Stimulated activated naive CD4-positive, alpha-beta T cell treated with Interleukin-2 at 50 U/mL for 16 hours (primary cell): ENCODE data around the gene RNASE12.
A peak's percentile ranks its signal among the peaks of the same experiment; 100 is the strongest.
"Not testable (repeated sequence)": the region's sequence is repeated elsewhere in the genome, so short reads cannot be mapped to it uniquely, and the experiment has no call there.

Source experiments
- DNase-seq: peaks from one replicate; lab custom pipeline; 2025; lab: John Stamatoyannopoulos, UW

The RNASE12 gene

DNA sequence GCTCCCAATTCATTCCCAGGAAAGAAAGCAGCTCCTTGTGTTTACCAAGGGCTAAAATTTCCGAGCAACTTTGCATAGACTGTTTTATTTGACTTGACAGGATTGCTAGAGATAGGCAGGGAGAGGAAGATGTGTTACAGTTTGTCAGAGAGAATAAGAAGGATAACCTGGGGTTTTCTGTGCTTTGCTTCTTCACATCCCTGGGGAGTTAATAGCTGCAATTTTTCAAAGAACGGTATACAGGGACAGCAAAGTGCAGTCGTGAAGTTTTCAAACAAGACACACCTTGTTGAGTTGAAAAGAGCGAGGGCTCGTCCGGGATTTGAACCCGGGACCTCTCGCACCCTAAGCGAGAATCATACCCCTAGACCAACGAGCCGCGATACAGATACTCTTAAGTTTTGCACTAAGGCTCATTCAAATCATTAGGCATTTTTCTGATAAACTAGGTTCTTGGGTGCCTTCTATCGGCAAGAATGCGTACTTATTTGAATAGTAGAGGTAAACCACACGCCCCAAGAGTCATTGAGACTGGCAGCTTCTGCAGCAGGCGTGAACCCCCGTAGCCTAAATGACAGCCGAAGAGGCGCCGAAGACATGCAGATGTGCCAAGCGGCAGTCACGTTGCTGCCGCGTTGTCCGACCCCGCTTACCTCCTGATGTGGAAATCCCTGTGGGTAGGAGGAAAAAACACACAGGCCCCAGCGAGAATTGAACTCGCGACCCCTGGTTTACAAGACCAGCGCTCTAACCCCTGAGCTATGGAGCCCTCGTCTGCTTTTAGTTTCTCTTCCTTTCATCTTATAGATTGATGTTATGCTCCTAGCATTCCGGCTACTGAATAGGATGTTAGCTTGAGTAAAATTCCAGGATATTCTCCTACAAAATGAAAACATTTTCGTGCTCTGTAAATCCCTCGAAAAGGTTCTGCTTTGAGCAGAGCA is 22.2 kb upstream of the RNASE12 start:
- DNase-seq, result peak; percentile 85

DNA sequence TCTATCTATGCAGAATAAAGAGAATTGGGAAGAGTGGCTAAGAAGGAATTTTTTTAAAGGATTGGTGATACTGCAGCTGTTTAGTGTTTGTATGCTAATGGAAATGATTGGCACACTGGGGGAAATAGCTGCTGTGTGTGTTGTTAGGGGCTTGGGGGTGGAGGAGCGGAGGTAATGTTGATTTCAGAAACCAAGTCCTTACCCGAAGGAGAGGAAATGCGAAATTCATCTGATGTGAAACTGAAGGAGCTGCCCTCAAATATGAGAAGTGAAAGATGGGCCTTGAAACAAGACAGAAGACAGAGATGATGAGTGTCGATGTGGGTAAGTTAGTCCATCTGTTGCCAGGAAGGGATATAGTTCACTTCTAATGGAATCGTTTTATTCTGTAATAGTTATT is 21.2 kb upstream of the RNASE12 start:
- no peak for DNase-seq

DNA sequence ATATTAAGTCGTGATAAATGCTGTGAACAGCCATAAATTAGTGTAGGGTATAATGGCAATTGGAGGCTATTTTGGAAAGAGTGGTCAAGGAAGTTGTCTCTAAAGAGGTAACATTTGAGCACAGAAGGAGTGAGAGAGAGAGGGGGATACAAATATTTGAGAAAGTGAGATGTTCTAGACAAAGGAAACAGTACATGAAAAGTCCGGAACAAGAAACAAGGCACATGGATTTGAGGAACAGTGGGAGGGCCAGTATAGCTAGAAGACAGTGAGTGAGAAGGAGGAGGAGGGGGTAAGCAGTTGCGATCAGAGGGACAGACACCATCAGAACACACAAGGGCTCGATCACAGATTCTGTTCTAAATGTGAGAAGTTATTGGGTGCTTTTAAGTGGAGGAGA is 20.1 kb upstream of the RNASE12 start:
- DNase-seq, result no peak

DNA sequence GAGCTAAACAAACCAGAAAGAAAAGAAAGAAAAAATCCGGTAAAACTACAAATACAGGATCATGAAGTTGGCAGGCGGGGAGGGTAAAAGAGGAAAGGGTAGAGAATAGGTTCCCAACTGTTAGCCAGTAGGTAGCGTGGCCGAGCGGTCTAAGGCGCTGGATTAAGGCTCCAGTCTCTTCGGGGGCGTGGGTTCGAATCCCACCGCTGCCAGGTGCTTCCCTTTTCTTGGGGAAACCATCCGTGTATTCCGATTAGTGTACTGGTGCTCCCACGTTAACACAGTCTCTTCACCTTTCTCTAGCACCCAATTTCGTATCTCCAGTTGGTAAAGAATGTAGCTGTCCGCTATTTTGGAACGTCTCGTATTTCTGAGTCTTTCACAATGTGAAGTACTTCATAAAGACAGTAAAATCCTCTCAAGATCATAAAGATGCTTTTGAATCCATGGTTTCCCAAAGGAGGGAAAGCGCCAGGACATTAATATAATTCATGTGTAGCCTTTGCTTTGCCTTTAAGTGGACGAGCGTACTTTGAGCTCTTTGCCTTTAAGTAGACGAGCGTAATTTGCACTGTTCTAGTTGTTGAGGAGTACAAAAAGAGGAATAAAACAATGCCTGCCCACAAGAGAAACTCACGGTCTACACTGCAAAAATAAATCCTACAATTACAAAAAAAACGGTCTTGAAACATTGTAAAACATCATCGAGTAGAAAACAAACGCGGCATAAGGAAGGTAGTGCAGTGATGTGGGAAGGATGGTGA is 19.0 kb upstream of the RNASE12 start:
- DNase-seq, result peak; percentile 57

DNA sequence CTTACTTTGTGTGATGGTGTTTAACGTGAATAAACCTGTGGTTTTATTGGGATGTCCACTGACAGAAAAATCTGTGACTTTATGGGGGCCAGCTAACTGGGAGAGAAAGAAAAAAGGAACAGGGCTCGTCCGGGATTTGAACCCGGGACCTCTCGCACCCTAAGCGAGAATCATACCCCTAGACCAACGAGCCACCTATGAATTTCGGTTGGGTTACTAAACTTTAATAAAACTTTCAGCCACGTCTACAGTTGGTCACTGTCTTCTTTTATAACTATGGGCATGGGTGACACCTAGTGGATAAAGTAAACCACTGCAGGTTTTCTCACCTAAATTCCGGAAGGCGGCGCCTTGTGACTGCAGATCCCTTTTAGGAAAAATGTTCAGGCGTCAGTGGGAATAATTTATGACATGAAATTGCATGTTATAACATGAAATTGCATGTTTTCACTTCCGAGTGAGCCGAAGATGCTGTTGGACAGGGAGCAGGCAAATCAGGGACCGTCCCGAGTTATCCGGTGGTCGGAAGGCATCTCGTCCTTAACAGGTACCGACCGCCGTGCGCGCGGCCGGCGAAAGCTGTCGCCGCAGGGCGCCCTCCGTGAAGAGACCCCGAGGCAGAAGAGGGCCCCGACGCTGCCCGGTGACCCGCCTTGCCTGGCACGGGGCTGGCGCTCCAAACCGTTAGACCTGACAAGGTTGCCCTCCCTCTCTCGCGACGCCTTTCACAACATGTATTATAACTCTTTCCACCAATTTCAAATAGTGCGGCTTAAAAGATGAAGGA is 18.2 kb upstream of the RNASE12 start:
- DNase-seq, result peak; percentile 46

DNA sequence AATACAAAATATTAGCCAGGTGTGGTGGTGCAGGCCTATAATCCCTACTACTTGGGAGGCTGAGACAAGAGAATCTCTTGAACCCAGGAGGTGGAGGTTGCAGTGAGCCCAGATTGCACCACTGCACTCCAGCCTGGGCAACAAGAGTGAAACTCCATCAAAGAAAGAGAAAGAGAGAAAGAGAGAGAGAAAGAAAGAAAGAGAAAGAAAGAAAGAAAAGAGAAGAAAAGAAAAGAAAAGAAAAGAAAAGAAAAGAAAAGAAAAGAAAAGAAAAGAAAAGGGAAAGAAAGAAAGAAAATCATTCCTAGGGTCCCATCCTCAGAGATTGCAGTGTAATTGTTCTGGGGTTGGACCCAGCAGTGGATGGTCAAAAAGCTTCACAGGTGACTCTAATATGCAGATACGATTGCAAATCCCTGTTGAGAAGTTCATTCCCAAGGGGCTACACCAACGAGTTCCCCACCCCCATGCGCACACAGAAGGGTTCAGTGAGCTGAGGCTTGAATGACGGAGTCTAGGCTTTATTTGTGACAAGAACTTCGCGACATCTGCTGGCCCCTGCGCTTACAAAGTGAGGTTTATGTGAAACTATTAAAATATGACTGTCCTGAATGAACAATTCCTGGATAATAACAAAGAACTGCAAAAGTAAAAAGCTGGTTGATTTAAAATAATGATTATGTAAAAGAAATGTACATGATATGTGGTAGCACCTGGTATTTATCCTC is 17.4 kb upstream of the RNASE12 start:
- DNase-seq, result no peak

DNA sequence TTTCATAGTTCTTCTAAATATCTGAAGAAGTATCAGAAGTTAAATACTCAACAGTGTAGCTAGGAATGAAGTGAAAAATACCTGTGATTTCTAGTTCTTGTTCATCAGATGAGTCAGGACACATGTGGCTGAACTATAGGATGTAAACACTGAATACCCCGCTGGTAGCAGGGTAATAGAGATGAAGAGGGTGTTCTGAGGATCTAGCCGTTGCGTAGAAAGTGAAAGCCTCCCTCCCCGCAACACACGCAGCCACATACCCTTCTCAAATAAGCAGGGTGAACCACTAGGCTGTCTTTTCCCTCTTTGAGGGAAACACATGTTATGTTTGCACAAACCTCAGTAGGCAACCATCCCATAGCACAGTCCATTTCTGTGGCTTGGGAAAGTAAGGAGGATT is 16.4 kb upstream of the RNASE12 start:
- no peak for DNase-seq

DNA sequence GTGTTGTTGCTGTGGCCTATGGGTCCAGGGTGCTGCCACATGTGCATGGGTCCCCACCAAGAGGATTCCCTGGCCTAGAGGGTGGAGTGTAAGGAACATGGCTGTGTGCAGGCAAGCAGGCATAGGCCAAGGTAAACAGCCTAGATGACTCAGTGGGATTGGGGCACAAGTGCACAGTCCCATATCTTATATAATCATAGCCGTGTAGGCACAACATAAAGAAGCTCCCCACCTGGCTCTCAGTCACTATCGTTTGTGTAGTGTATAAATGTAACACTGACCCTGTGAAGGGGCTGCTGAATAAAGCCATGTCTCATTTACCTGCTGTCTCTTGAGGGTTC is 15.7 kb upstream of the RNASE12 start:
- DNase-seq, result no peak

DNA sequence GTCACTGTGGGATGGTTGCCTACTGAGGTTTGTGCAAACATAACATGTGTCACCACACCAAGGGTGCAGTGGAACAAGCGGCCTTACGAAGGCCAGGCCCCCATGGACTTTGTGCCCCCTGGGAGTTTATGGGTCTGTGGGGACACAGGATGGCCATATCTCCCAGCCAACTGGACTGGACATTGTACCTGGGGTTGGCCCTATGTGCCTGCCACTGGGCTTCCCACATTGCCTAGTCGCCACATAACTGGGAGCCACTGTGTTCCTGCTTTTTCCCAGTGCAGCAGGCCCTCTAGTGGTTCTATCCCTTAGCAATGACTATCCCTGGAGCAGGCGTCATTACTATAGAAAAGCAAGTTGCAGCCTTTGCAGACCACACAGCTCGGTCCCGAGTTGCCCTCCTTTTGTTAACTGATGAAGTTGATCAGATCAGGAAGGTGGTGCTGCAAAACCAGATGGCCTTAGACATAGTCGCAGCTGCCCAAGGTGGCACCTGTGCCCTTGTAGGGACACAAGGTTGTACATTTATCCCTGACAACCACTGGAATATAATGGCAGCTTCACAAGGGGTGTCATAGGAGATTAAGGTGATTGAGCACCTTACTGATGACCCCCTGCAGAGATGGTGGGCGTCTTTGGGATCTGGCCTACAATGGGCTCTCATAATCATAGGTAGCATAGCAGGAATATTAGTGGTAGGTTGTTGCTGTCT is 15.2 kb upstream of the RNASE12 start:
- no peak for DNase-seq

DNA sequence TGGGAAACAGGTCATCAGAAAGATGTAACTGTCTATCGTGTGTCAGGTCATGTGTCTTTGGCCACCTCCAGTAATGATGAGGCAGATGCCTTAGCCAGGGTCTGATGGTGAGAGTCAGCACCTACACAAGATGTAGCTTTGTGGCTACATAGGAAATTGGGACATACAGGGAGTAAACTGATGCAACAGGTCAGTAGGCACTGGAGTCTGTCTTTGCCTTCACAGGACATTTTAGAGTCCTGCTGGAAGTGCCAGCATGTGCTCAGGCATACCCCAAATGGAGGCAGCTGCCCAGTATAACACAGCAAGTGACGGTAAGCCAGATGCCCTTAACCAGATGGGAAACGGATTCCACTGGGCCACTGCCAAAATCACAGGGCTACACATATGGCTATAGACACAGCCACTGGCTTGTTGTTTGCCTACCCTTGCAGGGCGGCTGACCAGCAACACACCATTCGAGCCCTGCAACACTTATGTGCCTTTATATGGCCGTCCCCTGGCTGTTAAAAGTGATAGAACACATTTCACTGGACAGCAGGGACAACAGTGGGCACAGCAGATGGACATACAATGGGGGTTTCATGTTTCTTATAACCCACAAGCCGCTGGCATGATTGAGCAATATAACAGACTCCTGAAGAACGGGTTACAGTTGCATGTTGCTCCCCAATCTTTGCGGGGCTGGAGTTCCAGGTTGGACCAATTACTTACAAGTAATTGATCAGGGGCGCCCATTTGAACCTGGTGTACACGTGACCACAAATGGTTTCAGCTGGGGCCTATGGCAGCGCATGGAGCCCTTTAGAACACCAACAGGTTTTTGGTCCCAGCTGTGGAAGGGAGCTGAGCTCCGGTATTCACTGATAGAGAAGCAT is 12.9 kb upstream of the RNASE12 start:
- no peak for DNase-seq

DNA sequence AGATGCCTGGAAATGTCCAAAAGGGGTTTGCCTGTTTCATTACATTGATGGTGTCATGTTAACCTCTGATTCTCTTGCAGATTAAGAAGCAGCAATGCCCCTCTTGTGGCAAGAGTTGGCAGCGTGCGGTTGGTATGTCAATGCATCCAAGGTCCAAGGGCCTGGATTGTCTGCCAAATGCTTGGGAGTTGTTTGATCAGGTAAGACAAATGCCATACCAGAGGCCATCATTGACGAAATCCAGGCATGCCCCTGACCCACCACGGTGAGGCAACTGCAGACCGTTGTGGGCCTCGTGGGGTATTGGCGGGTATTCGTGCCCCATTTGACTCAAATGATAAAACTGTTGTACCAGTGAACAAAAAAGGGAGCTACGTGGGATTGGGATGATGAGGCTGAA is 11.4 kb upstream of the RNASE12 start:
- DNase-seq, result no peak

DNA sequence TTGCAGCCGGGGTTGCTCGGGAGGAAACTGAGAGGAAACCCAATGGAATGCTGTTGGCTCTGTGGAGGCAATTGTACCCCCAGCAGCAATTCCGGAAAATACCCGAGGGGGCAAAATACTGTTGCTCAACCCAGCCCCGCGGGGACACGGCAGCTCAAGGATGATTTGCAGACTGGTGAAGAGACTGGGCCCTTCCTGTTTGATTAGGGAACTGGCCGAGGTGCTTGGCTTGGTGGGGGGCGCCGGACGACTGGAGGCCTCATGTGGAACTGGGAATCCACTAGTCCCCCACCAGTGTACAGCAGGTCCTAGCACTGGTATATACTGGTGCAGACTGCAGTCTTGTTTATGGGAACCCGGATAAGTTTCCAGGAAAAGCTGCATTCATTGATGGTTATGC is 10.3 kb upstream of the RNASE12 start:
- DNase-seq, result no peak

DNA sequence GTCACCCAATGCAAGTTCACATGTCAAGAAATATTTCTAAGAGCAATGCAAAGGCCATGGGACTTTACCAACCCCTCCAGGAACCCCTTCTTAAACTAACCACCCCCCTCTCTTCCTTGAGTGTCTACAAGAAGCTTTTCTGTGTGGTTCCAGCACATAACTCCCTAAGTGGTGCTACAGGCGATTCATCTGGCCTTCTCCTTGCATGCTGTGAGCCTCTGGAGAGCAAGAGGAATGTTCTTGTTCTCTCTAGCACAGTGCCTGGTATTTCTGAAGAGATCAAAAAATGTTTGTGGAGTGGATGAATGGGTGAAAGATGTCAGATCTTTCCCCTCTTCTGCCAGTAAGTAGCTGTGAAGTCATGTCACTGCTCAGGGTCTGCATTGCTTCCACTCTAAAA is 5.9 kb upstream of the RNASE12 start:
- DNase-seq, result no peak

DNA sequence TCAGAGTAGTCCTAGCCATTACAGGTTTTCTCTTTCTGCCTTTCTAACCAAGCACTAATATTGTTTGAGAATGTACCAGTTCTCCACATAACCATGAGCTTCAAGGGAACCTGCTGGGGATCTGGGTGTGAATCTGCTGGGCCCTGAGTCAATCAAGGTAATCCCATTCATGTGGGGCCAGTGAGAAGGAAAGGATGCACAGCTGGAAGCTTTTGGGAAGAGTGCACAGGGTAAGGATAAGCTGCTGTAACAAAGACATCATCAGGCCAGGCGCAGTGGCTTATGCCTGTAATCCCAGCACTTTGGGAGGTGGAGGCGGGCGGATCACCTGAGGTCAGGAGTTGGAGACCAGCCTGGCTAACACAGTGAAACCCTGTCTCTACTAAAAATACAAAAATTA is 4.5 kb upstream of the RNASE12 start:
- DNase-seq, result not testable (repeated sequence)

DNA sequence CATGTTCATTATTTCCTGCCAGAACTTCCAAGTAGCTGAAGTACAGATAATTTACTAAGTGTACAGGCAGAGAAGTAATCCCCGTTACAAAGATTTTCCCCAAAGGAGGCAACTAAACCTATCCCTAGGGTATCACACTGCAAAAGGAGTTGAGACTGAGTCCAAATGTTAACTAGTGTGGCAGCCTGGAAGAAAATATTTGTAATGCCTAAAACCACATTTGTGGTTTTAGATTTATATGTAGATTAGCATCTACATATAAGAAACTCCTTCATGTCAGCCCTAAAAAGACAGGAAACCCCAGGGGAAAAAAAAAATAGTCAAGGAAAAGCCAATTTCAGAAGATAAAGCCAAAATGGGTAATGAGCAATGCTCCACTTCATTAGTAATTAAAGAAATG is 1.4 kb upstream of the RNASE12 start:
- no peak for DNase-seq

DNA sequence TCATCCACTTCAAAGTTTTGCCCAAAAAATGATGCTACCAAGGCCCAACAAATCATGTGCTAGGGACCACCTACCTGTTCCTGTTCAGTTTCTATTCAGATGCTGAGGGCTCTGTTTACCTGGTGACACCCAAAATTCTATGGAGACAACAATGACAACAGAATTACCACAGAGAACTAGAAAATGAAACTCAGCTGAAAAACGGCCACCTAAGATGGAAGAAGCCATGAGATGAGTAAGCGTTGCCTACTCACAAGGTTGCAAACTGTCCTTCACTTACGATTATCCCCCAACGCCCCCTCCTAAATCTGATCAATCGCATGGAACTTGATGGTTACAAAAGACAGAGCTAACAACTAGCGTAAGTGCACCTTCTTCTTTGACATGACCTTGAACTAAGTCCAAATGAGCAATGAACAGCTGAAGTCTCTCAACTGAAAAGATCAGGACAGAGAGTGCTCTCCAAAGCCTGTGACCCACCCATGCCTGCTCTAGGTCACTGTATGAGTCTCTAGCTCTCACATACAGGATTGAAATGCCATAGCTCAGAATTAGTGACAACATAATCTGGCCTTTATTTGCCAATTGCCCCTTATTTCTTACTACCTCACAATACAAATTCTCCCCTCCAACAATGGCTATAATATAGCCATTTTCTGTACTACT is 3.6 kb downstream of the RNASE12 start, which contains the start of gene RNASE11:
TSS of gene RNASE11 (minus strand) at position 513 of the 666 bp plus-strand sequence.
- DNase-seq, result no peak

DNA sequence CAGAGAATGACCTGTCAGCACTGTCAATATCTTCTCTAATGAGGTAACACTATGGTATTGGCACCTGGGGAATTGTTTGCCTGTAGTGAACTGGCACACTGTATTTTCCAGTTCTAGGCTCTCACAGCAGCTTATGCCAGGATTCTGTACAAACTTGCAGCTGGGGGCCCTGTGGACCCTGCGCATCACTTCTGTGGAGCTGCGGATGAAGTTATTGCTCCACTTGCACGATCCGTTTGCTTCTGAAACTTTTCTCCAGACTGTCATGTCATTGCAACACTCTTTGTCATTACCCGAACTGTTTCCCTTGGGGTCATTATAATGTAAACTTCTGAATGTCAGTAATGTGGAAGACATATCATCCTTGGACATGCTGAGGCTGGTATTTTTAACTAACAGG is 7.3 kb downstream of the RNASE12 start:
- no peak for DNase-seq

DNA sequence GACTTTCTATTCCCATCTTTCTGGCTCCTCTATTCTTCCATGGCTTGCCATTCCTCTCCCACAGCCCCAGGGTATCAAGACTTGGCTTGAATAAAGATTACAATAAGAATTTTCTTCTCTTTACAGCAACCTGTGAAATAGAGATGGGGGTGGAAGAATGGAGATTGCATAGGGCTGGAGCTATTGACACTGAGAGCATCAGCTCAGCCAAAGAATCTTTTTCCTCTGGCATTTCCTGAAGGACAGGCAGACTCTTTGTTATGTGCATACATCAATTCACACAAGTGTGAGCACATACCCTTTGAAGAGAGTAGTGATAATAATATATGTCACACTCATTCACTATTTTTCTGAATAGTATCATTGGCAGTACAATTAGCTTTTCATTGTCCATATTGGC is 8.0 kb downstream of the RNASE12 start:
- no peak for DNase-seq

DNA sequence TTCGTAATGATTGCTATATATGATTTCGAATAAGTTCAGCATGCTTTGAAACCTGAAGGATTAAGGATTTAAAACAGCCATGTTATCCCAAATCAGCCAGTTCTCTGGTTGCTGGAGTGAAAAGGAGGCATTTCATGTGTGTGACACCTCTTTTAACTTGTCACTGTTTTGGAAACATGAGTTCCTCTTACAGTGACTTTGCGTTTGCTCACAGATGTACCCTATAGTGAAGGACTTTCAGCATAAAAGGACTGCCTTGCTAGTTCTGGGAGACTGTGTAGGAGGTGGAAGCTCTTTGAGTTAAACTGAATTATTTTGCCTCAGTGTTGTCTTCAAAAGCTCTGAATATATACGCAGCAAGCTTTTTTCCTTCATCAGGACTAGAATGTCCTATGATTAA is 10.9 kb downstream of the RNASE12 start:
- DNase-seq, result no peak
